GM19043 (cell line): Measurements from ENCODE around the gene KIRREL1.

Source experiments
- ATAC-seq: cut with Tn5 transposase; IDR thresholded peaks from one replicate; pipeline ENCODE4 v1.9.1; 2021; ENCODE audit warnings: low read depth; ENCODE audit not compliant: unreplicated experiment

Gene KIRREL1

GRCh38 chr1:157971769-157972168 lies 21.7 kb upstream of the KIRREL1 start:
- no peak for ATAC-seq

GRCh38 chr1:157975228-157975950 lies 18.1 kb upstream of the KIRREL1 start:
- no peak for ATAC-seq

DNA sequence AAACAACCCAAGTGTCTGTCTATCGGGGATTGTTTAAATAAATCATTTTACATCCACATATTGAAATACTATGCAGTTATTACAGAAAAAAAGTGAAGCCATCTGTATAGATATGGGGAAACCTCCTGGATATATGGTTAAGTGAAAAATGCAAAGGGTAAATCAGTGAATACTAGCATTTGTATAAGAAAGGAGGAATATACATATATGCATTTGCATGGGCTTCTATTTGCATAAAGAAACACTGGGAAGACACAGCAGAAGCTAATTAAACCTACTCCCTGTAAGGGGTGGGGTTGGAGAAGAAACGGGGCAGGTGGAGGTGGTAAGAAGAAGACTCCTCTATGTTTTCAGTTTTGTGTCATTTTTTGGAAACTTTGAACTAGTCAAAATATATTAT lies 16.6 kb upstream of the KIRREL1 start:
- ATAC-seq, result no peak

- no peak for ATAC-seq
Measured at GRCh38 chr1:157978586-157979403, 14.7 kb upstream of the KIRREL1 start.

- no peak for ATAC-seq
Measured at GRCh38 chr1:157982136-157982535, 11.3 kb upstream of the KIRREL1 start.

DNA sequence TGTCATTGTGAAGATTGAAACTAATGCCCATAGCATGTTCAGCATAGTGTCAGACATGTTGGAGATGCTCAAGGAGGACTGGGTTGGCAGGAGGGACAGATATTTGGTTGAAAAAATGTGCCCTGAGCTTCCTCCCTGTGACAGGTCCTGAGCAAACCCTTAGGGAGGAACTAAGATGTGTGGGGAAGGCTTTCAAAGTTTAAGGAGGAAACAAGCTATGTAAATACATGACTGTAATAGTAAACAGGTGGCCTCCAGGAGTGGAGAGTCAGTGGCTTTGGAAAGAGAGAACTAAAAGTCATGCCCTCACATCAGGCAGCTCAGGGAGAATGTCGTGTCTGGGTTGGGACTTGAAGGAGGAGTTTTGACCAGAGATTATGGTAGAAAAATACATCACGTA lies 9.7 kb upstream of the KIRREL1 start:
- ATAC-seq, result no peak

DNA sequence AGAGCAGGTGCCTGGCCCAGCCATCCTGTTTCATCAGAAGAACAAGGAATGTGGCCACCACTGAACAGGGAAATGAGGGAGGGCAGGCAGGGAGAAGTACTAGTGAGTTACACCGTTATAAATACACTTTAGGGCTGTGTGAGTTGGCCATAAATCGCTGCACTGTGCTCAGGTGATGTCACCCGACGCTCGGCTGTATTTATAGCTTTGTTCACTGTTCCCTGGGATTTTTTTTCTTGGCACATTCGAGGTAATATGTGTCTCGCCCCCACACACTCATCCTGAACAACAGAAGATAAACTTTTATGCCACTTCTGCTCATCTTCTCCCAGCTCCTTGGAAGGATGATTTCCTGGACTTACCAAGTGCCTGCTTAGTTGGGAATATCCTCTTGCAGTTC lies 9.0 kb upstream of the KIRREL1 start:
- ATAC-seq, result no peak

- ATAC-seq, result no peak
Measured at GRCh38 chr1:157985473-157985872, 8.0 kb upstream of the KIRREL1 start.

GRCh38 chr1:157988002-157988401 lies 5.4 kb upstream of the KIRREL1 start:
- no peak for ATAC-seq

DNA sequence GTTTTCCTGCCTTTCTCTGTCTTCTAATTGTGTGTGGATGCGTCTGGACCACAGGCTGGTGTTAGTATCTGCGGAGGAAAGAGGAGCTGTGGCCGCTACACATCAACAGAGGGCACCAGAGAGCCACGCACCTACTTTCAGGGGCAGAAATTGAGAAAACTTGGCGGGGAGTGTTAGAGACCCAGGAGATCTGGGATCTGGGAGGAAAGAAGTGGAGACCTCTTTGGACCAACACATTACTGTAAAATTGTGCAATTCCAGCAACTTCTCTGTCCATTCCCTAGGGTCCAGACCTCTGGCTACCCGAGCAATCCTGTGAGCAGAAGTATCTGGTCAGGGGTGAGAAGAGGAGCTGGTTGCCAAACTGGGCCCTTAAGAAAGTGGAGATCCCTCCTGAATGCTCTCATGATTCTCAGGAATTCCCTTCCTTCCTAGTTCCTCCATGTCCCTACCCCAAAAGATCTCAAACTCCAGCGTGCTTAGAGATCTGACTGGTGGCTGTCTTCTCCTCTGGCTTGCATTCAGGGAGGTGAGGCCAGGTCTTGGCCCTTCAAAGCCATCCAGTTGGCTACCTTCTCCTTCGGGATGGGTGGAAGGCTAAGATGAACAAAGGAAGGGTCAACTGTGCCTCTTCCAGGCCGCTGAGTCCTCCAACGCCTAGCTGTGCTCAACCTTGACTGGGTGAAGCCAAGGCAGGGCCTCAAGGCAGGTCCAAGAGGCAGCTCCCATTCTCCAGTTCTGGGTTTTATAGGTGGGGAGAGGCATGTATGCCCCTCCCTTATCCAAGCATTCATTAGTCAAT lies 1.2 kb upstream of the KIRREL1 start:
- ATAC-seq, result no peak

GRCh38 chr1:157992833-157993146 lies 655 bp upstream of the KIRREL1 start:
- ATAC-seq, result no peak

DNA sequence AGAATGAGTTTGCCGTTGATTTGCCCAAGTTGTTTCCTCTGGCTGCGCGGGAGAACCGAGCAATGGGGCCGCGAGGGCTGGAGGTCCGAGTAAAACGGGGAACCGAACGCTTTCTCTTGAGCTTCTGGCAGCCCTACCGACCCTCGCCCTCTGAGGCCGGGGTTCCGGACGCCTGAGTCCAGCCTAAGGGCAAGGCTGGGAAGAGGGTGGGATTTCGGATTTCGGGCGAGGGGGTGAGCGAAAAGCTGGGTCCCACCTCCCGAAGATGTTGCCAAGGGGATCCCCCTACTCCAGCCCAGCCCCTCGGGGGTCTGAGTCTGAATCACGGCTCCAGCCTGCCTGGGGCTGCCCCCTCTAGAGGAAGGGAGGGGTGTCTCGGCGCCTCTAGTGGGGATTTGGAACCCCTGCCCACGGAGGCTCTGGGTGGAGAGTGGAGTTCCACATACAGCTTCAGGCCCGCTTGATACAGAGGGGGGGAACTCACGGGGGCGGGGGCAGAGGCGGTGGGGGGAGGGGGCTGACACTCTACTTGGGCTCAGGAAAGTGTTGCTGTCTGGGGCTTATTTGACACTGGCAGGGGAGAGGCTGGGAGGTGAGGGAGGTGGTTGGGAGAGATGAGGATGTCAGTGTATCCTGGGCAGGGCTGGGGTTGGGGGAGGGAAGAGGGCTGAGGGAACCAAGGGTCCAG lies 617 bp downstream of the KIRREL1 start:
- ATAC-seq, result no peak

- ATAC-seq, result no peak
Measured at GRCh38 chr1:157994704-157995582, 1.5 kb downstream of the KIRREL1 start.

GRCh38 chr1:157995583-157996169 lies 2.2 kb downstream of the KIRREL1 start:
- no peak for ATAC-seq

DNA sequence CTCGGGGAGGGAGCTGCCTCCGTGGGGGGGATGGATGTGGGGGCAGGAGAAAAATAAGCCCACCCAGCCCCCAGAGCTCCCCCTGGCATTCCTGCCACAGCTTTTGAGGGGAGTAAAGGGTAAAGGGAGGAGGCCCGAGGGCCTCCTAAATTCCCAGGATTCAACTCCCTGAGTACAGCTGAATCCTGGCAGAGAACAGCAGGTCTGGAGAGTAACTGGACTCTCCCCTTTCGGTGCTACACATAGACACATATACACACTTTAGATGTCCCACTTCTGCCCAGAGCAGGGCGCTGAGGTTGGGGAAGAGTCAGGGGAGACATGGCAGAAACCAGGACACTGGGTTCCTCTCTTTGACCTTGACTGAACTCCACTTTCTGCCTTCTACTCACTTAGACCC lies 3.0 kb downstream of the KIRREL1 start:
- no peak for ATAC-seq

- no peak for ATAC-seq
Measured at GRCh38 chr1:158000507-158000906, 7.1 kb downstream of the KIRREL1 start.

DNA sequence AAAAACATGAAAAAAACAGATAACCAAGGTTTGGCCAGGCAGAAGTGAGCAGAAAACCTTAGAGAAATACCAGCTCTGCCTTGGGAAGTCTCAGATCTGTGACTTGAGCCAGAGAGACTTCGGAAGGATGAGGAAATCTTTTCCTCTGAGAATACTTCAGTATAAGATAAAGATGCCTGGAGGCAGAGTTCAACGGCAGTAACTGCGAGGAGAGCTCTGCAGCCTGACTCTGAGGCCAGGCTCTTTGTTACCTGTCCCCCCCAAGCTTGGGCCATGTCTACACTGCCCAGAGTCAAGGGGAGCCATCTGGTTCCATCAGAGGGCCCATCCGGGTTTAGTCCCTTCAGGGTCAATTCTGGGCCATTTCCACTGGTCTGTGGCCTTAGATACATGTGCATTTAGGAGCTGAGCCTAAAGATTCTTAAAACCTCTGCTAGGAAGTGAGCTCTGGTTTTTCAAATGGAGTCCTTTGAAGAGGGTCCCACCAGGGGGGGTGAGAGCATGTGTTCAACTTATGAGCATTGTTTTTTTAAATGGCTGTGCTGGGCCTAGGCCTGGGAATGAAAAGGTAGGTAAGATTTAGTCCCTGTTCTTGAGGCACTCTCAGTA lies 8.7 kb downstream of the KIRREL1 start:
- ATAC-seq, result no peak

- ATAC-seq, result no peak
Measured at GRCh38 chr1:158002631-158003405, 9.4 kb downstream of the KIRREL1 start.
